ENCODE measurements around the gene CTSZ.
A peak's percentile ranks its signal among the peaks of the same experiment; 100 is the strongest.
"Not testable (repeated sequence)": the region's sequence is repeated elsewhere in the genome, so short reads cannot be mapped to it uniquely, and the experiment has no call there.

Gene CTSZ

GRCh38 chr20:58996226-58996611, 10.8 kb downstream of the CTSZ start:
- DNase-seq (ENCODE audit: low read depth) = no peak

GRCh38 chr20:58995461-58996225, 11.4 kb downstream of the CTSZ start:
- no peak for DNase-seq (ENCODE audit: low read depth)

- DNase-seq (ENCODE audit: low read depth) = no peak
Observed at GRCh38 chr20:58994390-58995159, 12.5 kb downstream of the CTSZ start.

GRCh38 chr20:58993332-58994248, 13.5 kb downstream of the CTSZ start:
- no peak for DNase-seq (ENCODE audit: low read depth)

GRCh38 chr20:58992911-58993310, 14.1 kb downstream of the CTSZ start:
- no peak for DNase-seq (ENCODE audit: low read depth)

- DNase-seq (ENCODE audit: low read depth) = no peak
Observed at GRCh38 chr20:58991715-58992114, 15.3 kb downstream of the CTSZ start.

- DNase-seq (ENCODE audit: low read depth) = no peak
Observed at GRCh38 chr20:58990651-58991445, 16.2 kb downstream of the CTSZ start.

- no peak for DNase-seq (ENCODE audit: low read depth)
Observed at GRCh38 chr20:58989196-58989595, 17.9 kb downstream of the CTSZ start.

GRCh38 chr20:58988565-58988882, 18.5 kb downstream of the CTSZ start:
- DNase-seq (ENCODE audit: low read depth) = no peak

GRCh38 chr20:58987790-58988564, 19.1 kb downstream of the CTSZ start:
- no peak for DNase-seq (ENCODE audit: low read depth)

- DNase-seq (ENCODE audit: low read depth) = no peak
Observed at GRCh38 chr20:58986968-58987517, 20.0 kb downstream of the CTSZ start.

GRCh38 chr20:58986286-58986967, 20.6 kb downstream of the CTSZ start:
- no peak for DNase-seq (ENCODE audit: low read depth)

- DNase-seq (ENCODE audit: low read depth) = no peak
Observed at GRCh38 chr20:58985656-58986055, 21.4 kb downstream of the CTSZ start.

GRCh38 chr20:58984691-58985090, 22.4 kb downstream of the CTSZ start:
- DNase-seq (ENCODE audit: low read depth) = no peak

- not testable (repeated sequence) for DNase-seq (ENCODE audit: low read depth)
Observed at GRCh38 chr20:58983115-58983468, 24.0 kb downstream of the CTSZ start.

GRCh38 chr20:58982406-58983114, 24.5 kb downstream of the CTSZ start:
- no peak for DNase-seq (ENCODE audit: low read depth)

GRCh38 chr20:58981628-58982364, 25.3 kb downstream of the CTSZ start:
- no peak for DNase-seq (ENCODE audit: low read depth)

- peak; percentile 70 for DNase-seq (ENCODE audit: low read depth)
Observed at GRCh38 chr20:58980711-58981627, 26.1 kb downstream of the CTSZ start, which contains the start of gene NELFCD. NELFCD (plus strand) TSS chr20:58981256; CDS start chr20:58981310, 54 bp downstream.

Measured in fibroblast of the conjunctiva (primary cell).